Body of pancreas (tissue), 4 donors: ENCODE measurements around the gene TAS2R16.

Experiments
- CTCF ChIP-seq, 7 experiments: fragments of 450-650 bp in 4 of 7; fragments of 200-600 bp in 3 of 7; sonication (generic) in 3 of 7; IDR thresholded peaks; one replicate each; pipeline ENCODE4 v1.5.1; 2016 to 2019; ENCODE audit warnings: antibody characterized with exemption in 7 of 7
- POLR2A ChIP-seq, 3 donors: fragments of 450-650 bp; IDR thresholded peaks; one replicate each; pipeline ENCODE4 v1.6.1; 2016; ENCODE audit warnings: antibody characterized with exemption in 3 of 3, mild to moderate bottlenecking in 2 of 3

- TF ChIP-seq CTCF (IDR thresholded peaks at IDR 0.05) (no peak), POLR2A (IDR thresholded peaks at IDR 0.05) (no peak)
These were observed 45.6 kb upstream of the TAS2R16 start for GRCh38 chr7:123041101-123041500.
